Suppressor macrophage treated with lipopolysaccharide for 1 hour (primary cell): ENCODE results near the gene TMEM151A.
A peak's percentile ranks its signal among the peaks of the same experiment; 100 is the strongest.

Source experiments
- DNase-seq, 3 donors: peaks; one replicate each; pipeline ENCODE4 v3.0.0-alpha.2; 2020 to 2022

The TMEM151A gene

DNA sequence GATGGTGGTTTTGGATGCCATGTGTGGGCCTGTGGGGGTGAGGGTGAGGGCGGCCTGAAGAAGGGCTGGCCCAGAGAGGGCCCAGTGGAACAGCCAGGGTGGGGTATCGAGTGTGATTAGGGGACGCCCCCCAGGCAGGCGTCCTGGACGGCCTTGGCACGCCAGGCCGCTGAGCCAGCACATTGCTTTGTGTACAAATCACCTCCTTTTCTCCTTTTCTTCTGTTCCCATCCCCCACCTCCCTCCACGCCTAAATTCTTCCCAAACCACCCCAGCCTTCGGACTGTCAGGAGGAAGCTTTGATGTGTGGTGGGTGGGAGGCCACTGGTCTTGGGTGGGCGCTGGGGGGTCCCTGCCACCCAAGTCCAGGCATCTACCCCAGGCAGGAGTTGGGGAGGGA, 33.0 kb downstream of the TMEM151A start:
- no peak for DNase-seq

GRCh38 chr11:66325263-66325671, 33.6 kb downstream of the TMEM151A start:
- no peak for DNase-seq

- no peak for DNase-seq
Measured at GRCh38 chr11:66326261-66327111, 34.8 kb downstream of the TMEM151A start.

DNA sequence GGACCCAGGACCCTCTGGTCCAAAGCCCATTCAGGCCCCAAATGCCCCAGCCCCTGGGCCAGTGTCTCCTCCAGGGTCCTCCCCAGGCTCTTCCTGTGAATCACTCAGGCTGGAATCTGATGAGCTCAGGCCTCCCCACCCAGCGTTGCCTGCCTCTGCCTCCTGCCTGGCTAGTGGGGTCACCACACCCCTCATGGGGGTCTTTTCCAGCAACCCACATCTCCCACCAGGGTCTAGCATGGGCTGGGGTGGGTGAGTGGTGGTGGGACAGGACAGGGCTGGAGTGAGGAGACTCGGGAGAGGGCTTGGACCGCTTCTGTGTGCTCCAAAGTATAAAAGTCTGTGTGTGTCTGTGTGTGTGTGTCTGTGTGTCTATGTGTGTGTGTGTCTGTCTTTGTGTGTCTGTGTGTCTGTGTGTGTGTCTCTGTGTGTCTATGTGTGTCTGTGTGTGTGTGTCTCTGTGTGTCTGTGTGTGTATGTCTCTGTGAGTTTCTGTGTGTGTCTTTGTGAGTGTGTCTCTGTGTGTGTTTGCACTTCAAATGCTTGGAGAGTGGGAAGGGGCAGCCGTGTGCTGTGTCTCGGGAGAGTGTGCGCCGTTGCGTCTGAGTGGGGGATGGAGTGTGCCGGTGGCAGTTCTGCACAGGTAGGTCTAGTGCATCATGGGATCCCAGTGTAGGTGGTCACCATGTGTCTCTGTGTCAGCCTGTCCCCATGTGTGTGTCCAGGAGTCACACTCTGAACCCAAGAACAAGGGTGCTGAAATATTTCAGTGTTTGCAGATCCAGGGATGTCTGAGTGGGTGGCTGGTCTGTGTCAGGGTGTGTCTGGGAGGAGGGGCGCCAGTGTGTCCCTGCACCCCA, 35.7 kb downstream of the TMEM151A start:
- DNase-seq = no peak

DNA sequence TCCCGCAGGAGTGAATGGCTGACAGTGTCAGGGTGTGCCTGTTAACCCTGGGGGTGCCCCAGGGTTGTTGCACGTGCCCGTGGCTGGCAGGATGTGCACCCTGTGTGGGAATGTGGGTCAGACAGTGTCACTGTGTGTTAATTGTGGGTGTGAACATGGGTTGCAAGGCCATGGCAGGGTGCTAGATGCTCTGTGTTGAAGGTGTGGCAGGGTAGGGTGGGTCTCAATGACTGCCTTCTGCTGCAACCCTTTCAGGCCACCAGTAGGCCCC, 36.3 kb downstream of the TMEM151A start:
- DNase-seq = no peak

GRCh38 chr11:66328302-66329144, 36.8 kb downstream of the TMEM151A start:
- peak; percentile 76 to 86 (median 81) for DNase-seq

- DNase-seq = no peak
Measured at GRCh38 chr11:66329165-66329673, 37.5 kb downstream of the TMEM151A start.

GRCh38 chr11:66330931-66331330, 39.2 kb downstream of the TMEM151A start:
- DNase-seq = no peak

- no peak for DNase-seq
Measured at GRCh38 chr11:66331542-66332370, 40.1 kb downstream of the TMEM151A start.

GRCh38 chr11:66332371-66333219, 40.9 kb downstream of the TMEM151A start:
- DNase-seq = no peak

GRCh38 chr11:66333220-66333877, 41.7 kb downstream of the TMEM151A start:
- no peak for DNase-seq

GRCh38 chr11:66333896-66334604, 42.4 kb downstream of the TMEM151A start:
- DNase-seq = no peak

- DNase-seq = peak; percentile 58 to 77 (median 65)
Measured at GRCh38 chr11:66334605-66335442, 43.1 kb downstream of the TMEM151A start.

DNA sequence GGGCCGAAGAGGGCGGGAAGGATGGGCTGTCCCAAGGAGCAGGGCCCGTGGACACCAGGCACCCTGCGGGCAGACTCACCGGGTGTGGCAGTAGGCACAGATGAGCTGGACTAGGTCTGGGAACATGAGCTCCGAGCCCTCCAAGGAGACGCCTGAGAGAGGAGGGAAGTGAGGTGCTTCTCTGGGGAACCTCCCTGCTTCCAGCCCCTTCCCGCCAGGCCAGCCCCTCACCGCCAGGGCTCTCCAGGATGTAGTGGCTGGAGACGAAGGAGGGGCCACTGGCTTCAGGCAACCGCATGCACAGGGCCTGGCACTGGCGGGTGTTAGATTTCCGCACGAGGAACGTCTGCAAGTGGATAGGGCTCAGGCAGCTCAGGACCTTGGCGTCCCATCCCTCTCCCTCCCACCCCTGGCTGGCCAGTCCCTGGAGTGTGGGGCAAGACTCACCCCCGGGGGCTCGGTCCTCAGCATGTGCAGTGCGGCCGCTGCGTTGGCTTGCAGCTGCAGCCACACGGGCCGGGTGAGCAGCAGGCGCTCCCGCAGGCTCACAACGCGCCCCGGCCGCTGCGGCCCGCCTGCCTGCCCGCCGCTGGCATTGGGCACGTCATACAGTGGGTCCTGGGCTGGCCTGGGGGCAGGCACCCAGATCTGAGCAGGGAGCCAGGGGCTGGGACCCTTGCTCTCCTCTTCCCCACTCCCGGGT, 44.0 kb downstream of the TMEM151A start:
- peak in 2 of 3 donors; percentile 18 to 44 for DNase-seq

- peak; percentile 79 to 83 (median 81) for DNase-seq
Measured at GRCh38 chr11:66336234-66337102, 44.8 kb downstream of the TMEM151A start, which contains the start of gene RIN1. Gene RIN1 (minus strand): TSS chr11:66336434. CDS start chr11:66336402, 32 bp downstream.

DNA sequence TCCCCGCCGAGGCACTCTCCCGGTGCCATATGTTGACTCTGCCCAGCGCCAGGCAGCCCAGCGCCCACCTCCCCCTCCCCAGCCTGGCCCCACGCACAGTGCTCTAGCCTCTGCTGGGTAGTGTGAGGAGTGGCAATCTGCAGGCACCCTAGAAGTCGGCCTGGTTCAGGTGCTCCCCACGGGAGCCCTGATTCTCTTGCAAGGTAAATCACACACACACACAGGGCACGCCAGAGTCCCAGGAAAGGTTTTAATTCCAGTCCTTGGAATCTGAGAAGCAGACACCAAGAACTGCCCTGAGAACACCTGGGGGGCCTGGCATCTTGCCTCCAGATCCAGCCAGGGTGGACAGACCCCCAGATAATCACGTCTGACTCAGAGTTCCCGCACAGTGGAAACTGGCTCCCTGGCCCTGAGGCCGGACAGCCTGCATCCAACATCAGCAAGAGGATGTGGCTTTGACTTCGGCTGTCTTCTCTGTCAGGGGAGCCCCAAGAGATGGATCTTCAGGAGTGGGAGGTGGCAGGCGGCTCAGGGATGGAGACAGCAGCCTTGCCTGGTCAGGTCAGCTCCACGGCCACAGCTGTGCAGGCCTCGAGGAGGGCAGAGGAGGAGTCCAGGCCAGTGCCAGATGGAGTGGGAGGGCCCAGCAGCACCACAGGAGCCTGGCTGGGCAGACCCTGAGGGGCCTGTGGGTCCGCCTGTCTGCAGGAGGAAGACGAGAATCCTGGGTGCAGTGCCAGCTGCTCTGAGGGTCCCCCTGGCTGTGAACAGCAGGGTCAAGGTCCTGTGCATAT, 45.6 kb downstream of the TMEM151A start:
- DNase-seq = no peak
